ENCODE results near the gene SOS1.
"Not testable (repeated sequence)": the region's sequence is repeated elsewhere in the genome, so short reads cannot be mapped to it uniquely, and the experiment has no call there.

SOS1 gene

DNA sequence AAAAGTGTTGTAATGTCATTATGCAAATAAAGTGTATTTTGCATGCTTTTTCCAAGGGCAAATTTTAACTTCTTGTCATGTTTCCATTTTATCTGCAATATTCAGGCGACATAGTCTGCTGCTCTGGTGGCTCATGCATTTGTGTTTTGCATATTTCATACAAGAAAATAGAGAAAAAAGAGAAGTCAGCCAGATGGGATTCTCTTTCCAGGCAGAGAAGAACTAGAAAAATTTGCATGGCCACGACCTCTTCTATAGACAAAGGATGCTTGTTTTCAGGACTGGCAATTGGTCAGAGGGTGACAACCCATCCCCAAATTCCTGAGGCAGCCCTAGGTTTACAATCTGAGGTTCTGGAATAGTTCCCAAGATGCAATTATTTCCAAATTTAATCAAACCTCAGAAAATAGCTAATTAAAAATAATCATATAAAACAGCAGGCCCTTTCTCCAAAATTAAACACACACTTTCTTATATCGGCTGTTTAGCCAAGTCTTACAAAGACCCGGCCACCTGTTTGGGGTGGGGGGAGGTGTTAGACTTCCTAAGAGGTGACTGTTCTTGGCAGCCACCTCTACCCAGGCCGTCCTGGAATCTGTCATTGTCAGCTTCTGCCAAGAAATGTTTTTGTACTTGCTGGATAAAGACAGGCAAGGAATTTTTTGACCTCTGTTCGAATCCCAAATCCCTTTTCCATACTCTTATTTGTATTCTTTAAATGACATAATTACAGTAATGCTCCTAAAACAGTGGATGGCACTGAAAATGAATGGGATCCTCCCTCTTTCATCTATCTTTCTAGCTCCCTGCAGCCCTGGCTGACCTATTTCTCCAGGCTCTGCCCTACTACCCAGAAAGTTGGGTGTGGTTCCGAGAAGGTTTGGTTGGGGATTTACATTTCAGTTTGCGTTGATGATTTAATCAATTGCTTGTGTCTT lies 20.8 kb upstream of the SOS1 start:
- Histone ChIP-seq H3K4me2 (no peak overlapping the region), H2AFZ (ENCODE audit: low read depth) (no peak overlapping the region)

DNA sequence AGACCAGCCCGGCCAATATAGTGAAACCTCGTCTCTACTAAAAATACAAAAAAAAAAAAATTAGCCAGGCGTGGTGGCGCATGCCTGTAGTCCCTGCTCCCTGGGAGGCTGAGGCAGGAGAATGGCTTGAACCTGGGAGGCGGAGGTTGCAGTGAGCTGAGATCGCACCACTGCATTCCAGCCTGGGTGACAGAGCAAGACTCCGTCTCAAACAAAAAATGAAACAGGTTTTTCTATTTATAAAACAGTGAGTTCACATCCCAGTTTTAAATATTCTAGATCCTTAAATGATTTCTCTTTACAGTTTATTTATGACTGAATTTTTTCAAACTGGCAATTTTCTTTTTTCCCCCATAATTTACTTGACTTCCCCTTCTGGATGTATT lies 20.1 kb upstream of the SOS1 start:
- peaks cover 12% of the 10 kb centered on the region for H3K4me1 ChIP-seq (ENCODE audit: low read depth, poor library complexity, severe bottlenecking)
- not testable (repeated sequence) for H3K79me2 ChIP-seq (ENCODE audit: insufficient read depth, low read depth); H3K4me2 ChIP-seq; H3K9ac ChIP-seq; H3K4me3 ChIP-seq (IDR thresholded peaks at IDR 0.05; ENCODE audit: insufficient read depth, low read depth, low read length); H2AFZ ChIP-seq (ENCODE audit: low read depth); H4K20me1 ChIP-seq (ENCODE audit: insufficient read depth); H3K36me3 ChIP-seq (ENCODE audit: insufficient read depth); H3K27me3 ChIP-seq (ENCODE audit: insufficient read depth, low read depth); H3K27ac ChIP-seq

More for the DNA sequence above, 20.8 kb upstream of the SOS1 start:
- Histone ChIP-seq H3K79me2 (ENCODE audit: insufficient read depth, low read depth) (no peaks in the 10 kb centered on the region), H3K9ac (no peak overlapping the region), H3K4me3 (IDR thresholded peaks at IDR 0.05; ENCODE audit: insufficient read depth, low read depth, low read length) (no peak overlapping the region), H4K20me1 (ENCODE audit: insufficient read depth) (no peaks in the 10 kb centered on the region), H3K36me3 (ENCODE audit: insufficient read depth) (no peaks in the 10 kb centered on the region), H3K27ac (no peak overlapping the region), H3K27me3 (ENCODE audit: insufficient read depth, low read depth) (no peaks in the 10 kb centered on the region), H3K4me1 (ENCODE audit: low read depth, poor library complexity, severe bottlenecking) (peaks cover 12% of the 10 kb centered on the region)
- no peak for TF ChIP-seq CTCF (conservative IDR thresholded peaks at IDR 0.05; ENCODE audit: low read depth, low read length)

- Histone ChIP-seq H3K4me1 (ENCODE audit: low read depth, poor library complexity, severe bottlenecking) (peaks cover 12% of the 10 kb centered on the region), H3K4me3 (IDR thresholded peaks at IDR 0.05; ENCODE audit: insufficient read depth, low read depth, low read length) (no peak overlapping the region), H3K27me3 (ENCODE audit: insufficient read depth, low read depth) (no peaks in the 10 kb centered on the region), H3K36me3 (ENCODE audit: insufficient read depth) (no peaks in the 10 kb centered on the region), H3K79me2 (ENCODE audit: insufficient read depth, low read depth) (no peaks in the 10 kb centered on the region), H3K9ac (no peak overlapping the region), H4K20me1 (ENCODE audit: insufficient read depth) (no peaks in the 10 kb centered on the region), H3K4me2 (no peak overlapping the region), H2AFZ (ENCODE audit: low read depth) (no peak overlapping the region), H3K27ac (no peak overlapping the region)
- TF ChIP-seq CTCF (conservative IDR thresholded peaks at IDR 0.05; ENCODE audit: low read depth, low read length) = no peak
Measured at GRCh38 chr2:39140322-39140847, 19.5 kb upstream of the SOS1 start.

DNA sequence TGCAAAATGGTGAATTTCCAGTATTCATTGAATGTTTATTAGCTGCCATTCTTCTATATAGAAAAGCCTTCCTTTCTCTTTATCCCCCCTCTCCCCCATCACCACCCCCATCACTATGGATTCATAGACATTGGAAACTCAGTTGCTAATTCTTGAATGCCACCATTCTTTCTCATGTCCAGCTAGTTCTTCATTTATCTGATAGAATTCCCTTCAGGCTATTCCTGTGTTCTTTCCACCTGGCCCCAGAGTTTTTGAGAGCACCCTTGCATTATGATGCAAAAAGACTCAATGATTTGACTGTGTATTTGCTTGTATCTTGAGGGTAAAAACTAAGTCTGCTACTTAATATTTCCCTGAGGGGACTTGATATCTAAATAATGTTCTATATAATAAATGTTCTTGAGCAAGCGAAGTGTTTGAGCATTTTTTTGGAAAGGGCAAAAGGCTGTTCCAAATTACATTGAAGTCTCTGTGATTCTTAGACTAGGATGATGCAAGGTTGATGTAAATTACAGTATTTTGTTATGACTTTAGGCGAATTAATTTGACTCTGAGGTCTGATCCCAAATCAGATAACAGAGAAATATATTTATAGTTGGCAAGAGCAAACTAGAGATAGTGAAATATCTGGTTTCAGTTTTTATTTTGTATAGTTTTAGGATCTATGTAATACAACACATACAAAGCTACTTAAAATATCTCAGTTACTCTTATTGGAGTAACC lies 18.8 kb upstream of the SOS1 start:
- peaks cover 12% of the 10 kb centered on the region for H3K4me1 ChIP-seq (ENCODE audit: low read depth, poor library complexity, severe bottlenecking)
- no peaks in the 10 kb centered on the region for H3K79me2 ChIP-seq (ENCODE audit: insufficient read depth, low read depth)
- H3K9ac ChIP-seq = no peak overlapping the region
- no peaks in the 10 kb centered on the region for H3K36me3 ChIP-seq (ENCODE audit: insufficient read depth)
- H3K4me2 ChIP-seq = no peak overlapping the region
- H4K20me1 ChIP-seq (ENCODE audit: insufficient read depth) = no peaks in the 10 kb centered on the region
- TF ChIP-seq CTCF (conservative IDR thresholded peaks at IDR 0.05; ENCODE audit: low read depth, low read length) = no peak
- H2AFZ ChIP-seq (ENCODE audit: low read depth) = no peak overlapping the region
- no peaks in the 10 kb centered on the region for H3K27me3 ChIP-seq (ENCODE audit: insufficient read depth, low read depth)
- no peak overlapping the region for H3K27ac ChIP-seq
- H3K4me3 ChIP-seq (IDR thresholded peaks at IDR 0.05; ENCODE audit: insufficient read depth, low read depth, low read length) = no peak overlapping the region

Data from KMS-11 (cell line).